Loucy (cell line): ENCODE measurements around the gene CNTRL.
A peak's percentile ranks its signal among the peaks of the same experiment; 100 is the strongest.

Experiments
- H2AFZ ChIP-seq: fragments of 200-600 bp; sonication (generic); 2 replicates; pipeline ENCODE4 v1.6.0; 2016; ENCODE audit warnings: antibody characterized with exemption, mild to moderate bottlenecking, low read length, moderate library complexity
- H3F3A ChIP-seq: fragments of 200-600 bp; 2 replicates; pipeline ENCODE4 v1.6.0; 2016; ENCODE audit warnings: antibody characterized with exemption, low read depth, mild to moderate bottlenecking
- H3K27me3 ChIP-seq: fragments of 200-600 bp; sonication (generic); 2 replicates; pipeline ENCODE4 v1.6.1; 2014; ENCODE audit warnings: low read length, mild to moderate bottlenecking; ENCODE audit not compliant: insufficient read depth, poor library complexity, severe bottlenecking
- H3K36me3 ChIP-seq: fragments of 200-600 bp; sonication (generic); 2 replicates; pipeline ENCODE4 v1.6.1; 2016; ENCODE audit warnings: low read length; ENCODE audit not compliant: insufficient read depth
- H3K4me1 ChIP-seq: fragments of 200-600 bp; sonication (generic); 2 replicates; pipeline ENCODE4 v1.5.1; 2014; ENCODE audit warnings: low read length, mild to moderate bottlenecking; ENCODE audit not compliant: insufficient read depth, poor library complexity, severe bottlenecking
- H3K4me2 ChIP-seq: fragments of 200-600 bp; sonication (generic); 2 replicates; pipeline ENCODE4 v1.6.0; 2014; ENCODE audit warnings: antibody characterized with exemption, low read length, low read depth, mild to moderate bottlenecking; ENCODE audit not compliant: poor library complexity, severe bottlenecking
- H3K4me3 ChIP-seq: fragments of 200-600 bp; sonication (generic); 2 replicates; pipeline ENCODE4 v1.5.1; 2014; ENCODE audit warnings: low read length, mild to moderate bottlenecking, mixed read lengths; ENCODE audit not compliant: poor library complexity, severe bottlenecking
- H3K79me2 ChIP-seq: fragments of 200-600 bp; sonication (generic); 2 replicates; pipeline ENCODE4 v1.6.1; 2014; ENCODE audit warnings: low read length; ENCODE audit not compliant: insufficient read depth
- H3K9ac ChIP-seq: fragments of 200-600 bp; sonication (generic); 2 replicates; pipeline ENCODE4 v1.6.0; 2014; ENCODE audit warnings: mild to moderate bottlenecking, low read depth, low read length, moderate library complexity; ENCODE audit not compliant: poor library complexity, severe bottlenecking
- H3K9me2 ChIP-seq: fragments of 200-600 bp; sonication (generic); replicated peaks from 2 replicates; pipeline ENCODE4 v1.6.1; 2016; ENCODE audit warnings: low read depth, low read length, mixed read lengths
- H3K9me3 ChIP-seq: fragments of 200-600 bp; sonication (generic); 2 replicates; pipeline ENCODE4 v1.6.1; 2014; ENCODE audit warnings: mild to moderate bottlenecking, antibody characterized with exemption, low read length, low read depth; ENCODE audit not compliant: insufficient read depth
- H4K20me1 ChIP-seq: fragments of 200-600 bp; sonication (generic); 2 replicates; pipeline ENCODE4 v1.6.0; 2014; ENCODE audit warnings: antibody characterized with exemption, low read length, mild to moderate bottlenecking; ENCODE audit not compliant: insufficient read depth, poor library complexity, severe bottlenecking
- CTCF ChIP-seq: fragments of 200-600 bp; sonication (generic); conservative IDR thresholded peaks from 2 replicates; pipeline ENCODE4 v1.5.1; 2014; ENCODE audit warnings: mild to moderate bottlenecking, antibody characterized with exemption, low read length
- EZH2phosphoT487 ChIP-seq: fragments of 200-600 bp; IDR thresholded peaks from 2 replicates; pipeline ENCODE4 v1.6.1; 2018; ENCODE audit warnings: antibody characterized with exemption, mild to moderate bottlenecking, moderate library complexity, borderline replicate concordance

Gene CNTRL

DNA sequence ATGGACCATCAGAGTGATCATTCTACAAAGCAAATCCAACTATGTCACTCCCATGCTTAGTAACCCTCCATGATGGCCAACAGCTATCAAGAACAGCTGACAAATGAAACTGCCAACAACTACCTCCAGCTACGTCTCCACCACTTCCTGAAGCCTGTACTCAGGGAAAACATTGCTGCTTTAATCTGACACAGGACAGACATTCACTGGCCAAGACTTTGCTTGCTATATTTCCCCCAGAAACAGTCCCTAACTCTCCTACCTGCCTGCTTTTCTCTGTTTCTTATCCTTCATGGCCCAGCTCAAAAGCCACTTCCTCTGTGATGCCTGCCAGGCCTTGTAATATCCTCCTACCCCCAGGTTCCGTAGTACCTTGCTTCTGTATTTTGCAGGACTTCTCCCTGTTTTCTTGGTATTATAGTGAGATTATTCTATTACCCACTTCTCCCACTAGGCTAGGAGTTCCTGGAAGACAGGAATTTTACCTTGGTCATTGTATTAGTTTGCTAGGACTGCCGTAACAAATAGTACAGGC is 141.6 kb downstream of the CNTRL start:
- Histone ChIP-seq H3K4me1 (peaks cover 14% of the 10 kb centered on the region), H3F3A (no peaks in the 10 kb centered on the region), H3K4me3 (no peak overlapping the region), H3K36me3 (no peaks in the 10 kb centered on the region), H3K9ac (peak overlapping the region; percentile 7), H3K9me3 (no peaks in the 10 kb centered on the region), H3K9me2 (no peaks in the 10 kb centered on the region), H3K4me2 (peak overlapping the region; percentile 15), H3K27me3 (no peaks in the 10 kb centered on the region), H4K20me1 (no peaks in the 10 kb centered on the region), H3K79me2 (no peaks in the 10 kb centered on the region), H2AFZ (peak overlapping the region; percentile 79)
- TF ChIP-seq CTCF (no peak), EZH2phosphoT487 (no peak)

DNA sequence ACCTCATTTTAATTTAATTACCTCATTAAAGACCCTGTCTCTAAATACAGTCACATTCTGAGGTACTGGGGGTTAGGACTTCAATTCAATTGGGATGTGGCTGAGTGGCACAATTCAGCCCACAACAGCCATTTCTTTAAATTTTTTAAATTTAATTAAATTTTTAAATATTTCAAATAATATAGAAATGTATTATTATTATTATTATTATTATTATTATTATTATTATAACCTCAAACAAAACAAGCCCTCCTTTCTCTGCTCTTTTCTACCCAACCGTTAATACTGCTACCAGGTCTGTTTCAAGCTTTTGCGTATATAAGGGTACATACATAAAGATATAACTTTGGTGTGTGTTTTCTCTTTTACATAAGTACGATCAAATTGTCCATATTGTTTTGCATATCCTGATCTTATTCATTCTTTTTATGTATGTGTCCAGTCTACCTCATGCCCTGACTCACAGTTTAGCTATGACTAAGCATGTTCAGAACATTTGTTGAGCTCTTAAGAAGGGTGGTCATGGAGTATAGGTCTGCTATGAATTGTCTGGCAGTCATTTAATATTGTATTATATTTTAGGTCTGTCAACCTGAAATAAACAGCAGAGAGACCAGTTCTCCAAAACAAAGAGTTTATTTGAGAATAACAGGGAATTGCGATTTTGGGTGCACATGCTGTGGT is 143.0 kb downstream of the CNTRL start:
- Histone ChIP-seq H3K4me1 (peaks cover 14% of the 10 kb centered on the region), H3K79me2 (no peaks in the 10 kb centered on the region), H3K4me3 (no peak overlapping the region), H3K9me3 (no peaks in the 10 kb centered on the region), H2AFZ (no peak overlapping the region), H3K36me3 (no peaks in the 10 kb centered on the region), H3K9ac (no peak overlapping the region), H3K9me2 (no peaks in the 10 kb centered on the region), H3F3A (no peaks in the 10 kb centered on the region), H3K27me3 (no peaks in the 10 kb centered on the region), H4K20me1 (no peaks in the 10 kb centered on the region), H3K4me2 (no peak overlapping the region)
- TF ChIP-seq CTCF (no peak), EZH2phosphoT487 (no peak)

DNA sequence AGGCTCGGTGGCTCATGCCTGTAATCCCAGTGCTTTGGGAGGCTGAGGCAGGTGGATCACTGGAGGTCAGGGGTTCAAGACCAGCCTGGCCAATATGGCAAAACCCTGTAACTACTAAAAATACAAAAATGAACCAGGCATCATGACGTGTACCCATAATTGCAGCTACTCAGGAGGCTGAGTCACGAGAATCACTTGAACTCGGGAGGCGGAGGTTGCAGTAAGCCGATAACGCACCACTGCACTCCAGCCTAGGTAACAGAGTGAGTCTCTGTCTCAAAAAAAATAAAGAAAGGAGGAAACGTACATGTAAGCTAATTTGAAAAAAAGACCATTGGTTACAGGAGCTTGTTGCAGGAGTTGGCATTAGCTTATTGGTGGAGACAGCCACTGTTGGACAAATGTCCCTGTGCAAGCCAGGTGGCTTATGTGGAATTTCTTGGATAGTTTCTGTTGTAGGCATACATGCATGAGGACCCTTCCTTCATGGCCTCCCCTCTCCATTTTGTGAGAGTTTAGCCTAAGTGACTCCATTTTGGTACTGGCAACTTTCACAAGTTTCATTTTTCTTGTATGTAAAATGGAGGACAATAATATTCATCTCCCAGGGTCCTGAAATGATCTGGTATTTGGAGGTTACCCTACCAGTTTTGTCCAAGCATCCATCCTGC is 143.7 kb downstream of the CNTRL start:
- Histone ChIP-seq H3K9me2 (no peaks in the 10 kb centered on the region), H3F3A (no peaks in the 10 kb centered on the region), H3K9ac (no peak overlapping the region), H3K9me3 (no peaks in the 10 kb centered on the region), H3K4me1 (peaks cover 11% of the 10 kb centered on the region), H4K20me1 (no peaks in the 10 kb centered on the region), H3K27me3 (no peaks in the 10 kb centered on the region), H3K4me3 (no peak overlapping the region), H3K79me2 (no peaks in the 10 kb centered on the region), H3K36me3 (no peaks in the 10 kb centered on the region), H3K4me2 (no peak overlapping the region), H2AFZ (no peak overlapping the region)
- TF ChIP-seq EZH2phosphoT487 (no peak), CTCF (no peak)
